LNCaP clone FGC (cell line): ENCODE data around the gene KRT75.
"Not testable (repeated sequence)": the region's sequence is repeated elsewhere in the genome, so short reads cannot be mapped to it uniquely, and the experiment has no call there.

ENCODE experiments used
- DNase-seq: peaks from one replicate; pipeline ENCODE4 v3.0.0-alpha.2; 2011; ENCODE audit warnings: low read depth
- H3K4me3 ChIP-seq: 2 replicates; pipeline ENCODE4 v1.5.1; 2011; ENCODE audit warnings: mild to moderate bottlenecking, low read depth, low read length, control low read depth
- CTCF ChIP-seq: IDR thresholded peaks from 2 replicates; pipeline ENCODE4 v1.5.1; 2012; ENCODE audit warnings: mild to moderate bottlenecking; ENCODE audit not compliant: control insufficient read depth, insufficient read depth; ENCODE audit errors: extremely low read depth

Gene KRT75

DNA sequence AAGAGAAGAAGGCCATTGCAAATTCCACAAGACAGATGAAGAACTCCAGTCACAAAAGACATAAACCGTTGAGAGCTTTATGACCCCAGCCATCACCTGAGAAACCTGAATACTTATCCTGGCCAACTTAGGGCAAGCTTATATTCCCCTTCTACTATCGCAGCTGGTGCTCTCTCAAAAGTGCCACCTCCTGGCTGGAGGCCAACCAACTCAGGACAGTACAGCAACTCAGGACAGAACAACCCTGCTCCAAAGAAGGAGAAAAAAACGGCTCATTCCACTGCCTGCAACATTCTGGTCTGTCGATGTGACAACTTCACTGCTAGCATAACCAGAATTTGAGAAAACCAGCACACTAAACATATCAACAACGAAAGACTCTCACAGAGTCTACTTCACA, 27.5 kb upstream of the KRT75 start:
- DNase-seq, result no peak
- no peak overlapping the region for H3K4me3 ChIP-seq
- TF ChIP-seq CTCF, result no peak

DNA sequence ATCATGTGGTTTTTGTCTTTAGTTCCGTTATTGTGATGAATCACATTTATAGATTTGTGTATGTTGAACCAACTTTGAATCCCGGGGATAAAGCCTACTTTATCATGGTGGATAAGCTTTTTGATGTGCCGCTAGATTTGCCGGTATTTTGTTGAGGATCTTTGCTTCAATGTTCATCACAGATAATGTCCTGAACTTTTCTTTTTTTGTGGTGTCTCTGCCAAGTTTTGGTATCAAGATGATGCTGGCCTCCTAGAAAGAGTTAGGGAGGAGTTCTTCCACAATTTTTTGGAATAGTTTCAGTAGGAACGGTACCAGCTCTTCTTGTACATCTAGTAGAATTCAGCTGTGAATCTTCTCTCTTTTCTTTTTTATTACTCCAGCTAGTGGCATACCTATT, 24.7 kb upstream of the KRT75 start:
- no peak for TF ChIP-seq CTCF
- H3K4me3 ChIP-seq, result no peak overlapping the region
- no peak for DNase-seq

GRCh38 chr12:52455821-52456220, 21.6 kb upstream of the KRT75 start:
- H3K4me3 ChIP-seq, result no peak overlapping the region
- TF ChIP-seq CTCF, result no peak
- no peak for DNase-seq

- H3K4me3 ChIP-seq, result no peak overlapping the region
- DNase-seq, result peak; percentile 46
- TF ChIP-seq CTCF, result no peak
Observed at GRCh38 chr12:52454411-52455201, 20.4 kb upstream of the KRT75 start.

- TF ChIP-seq CTCF, result no peak
- H3K4me3 ChIP-seq, result no peak within 1 kb of the TSS
- DNase-seq, result no peak
Observed at GRCh38 chr12:52452101-52452500, 17.9 kb upstream of the KRT75 start, which contains the start of gene KRT6B. KRT6B (minus strand) TSS chr12:52452146; CDS start chr12:52452078, 68 bp downstream.

- TF ChIP-seq CTCF, result no peak
- no peak overlapping the region for H3K4me3 ChIP-seq
- DNase-seq, result no peak
Observed at GRCh38 chr12:52448228-52448627, 14.1 kb upstream of the KRT75 start.

DNA sequence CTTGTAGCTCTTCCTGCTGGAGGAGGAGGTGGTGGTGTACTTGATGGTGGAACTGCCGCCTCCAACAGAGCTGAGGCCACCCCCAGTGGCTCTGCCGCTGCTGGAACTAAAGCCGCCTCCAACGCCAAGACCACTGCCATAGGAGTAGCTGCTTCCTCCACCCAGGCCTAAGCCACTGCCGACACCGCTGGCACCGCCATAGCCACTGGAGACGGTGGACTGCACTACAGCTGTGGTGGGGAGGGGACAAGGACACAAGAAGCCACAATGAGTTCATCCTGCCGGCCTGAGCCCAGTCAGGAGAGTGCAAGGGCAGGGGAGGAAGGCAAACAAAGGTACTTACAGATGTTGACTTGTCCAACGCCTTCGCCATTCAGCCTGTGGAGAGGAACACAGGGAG, 13.0 kb upstream of the KRT75 start:
- not testable (repeated sequence) for H3K4me3 ChIP-seq, DNase-seq
